Activated CD4-positive, alpha-beta memory T cell treated with anti-CD3 and anti-CD28 coated beads for 36 hours (primary cell): Measurements from ENCODE around the gene MBD6. TPM values are rescaled to one million over a fixed set of nuclear protein-coding genes. Genes with fewer than 3 reads are reported as not detected.
"Not testable (repeated sequence)": the region's sequence is repeated elsewhere in the genome, so short reads cannot be mapped to it uniquely, and the experiment has no call there.

ENCODE experiments used
- CTCF ChIA-PET: fragments of 350-600 bp; sonication (Branson Sonifier 250); formaldehyde crosslinking; loops from one replicate; lab custom pipeline; 2021; ENCODE audit warnings: antibody characterized with exemption, inconsistent platforms; lab: Charles Lee
- POLR2A ChIA-PET: fragments of 350-600 bp; sonication (Branson Sonifier 250); formaldehyde crosslinking; loops from one replicate; lab custom pipeline; 2021; ENCODE audit warnings: antibody characterized with exemption; lab: Charles Lee
- DNase-seq: peaks from one replicate; pipeline ENCODE4 v3.0.0-alpha.2; 2020
- H3K27ac Mint-ChIP-seq: one replicate; pipeline ENCODE4 v1.8.0; 2021; ENCODE audit warnings: mixed read lengths
- H3K27me3 Mint-ChIP-seq: one replicate; pipeline ENCODE4 v1.8.0; 2021; ENCODE audit warnings: mixed read lengths
- H3K36me3 Mint-ChIP-seq: one replicate; pipeline ENCODE4 v1.8.0; 2021; ENCODE audit warnings: mixed read lengths
- H3K4me1 Mint-ChIP-seq: one replicate; pipeline ENCODE4 v1.8.0; 2021; ENCODE audit warnings: low read depth, mixed read lengths
- H3K4me3 Mint-ChIP-seq: one replicate; pipeline ENCODE4 v1.8.0; 2021; ENCODE audit warnings: mild to moderate bottlenecking, mixed read lengths
- H3K9me3 Mint-ChIP-seq: one replicate; pipeline ENCODE4 v1.8.0; 2021; ENCODE audit warnings: mixed read lengths
- intact Hi-C: fragments of 100-400 bp; cut with micrococcal nuclease; formaldehyde crosslinking; loops from one replicate; pipeline ENCODE4 v1.15.1; 2023
- total RNA-seq, 2 experiments: library from RNA; stranded (reverse); gene quantifications; one replicate each; pipeline ENCODE4 v1.2.3, GENCODE V29; 2021

MBD6 gene
- total RNA-seq, 2 experiments from 2014 or later = 43.5 to 48.2 TPM

DNA sequence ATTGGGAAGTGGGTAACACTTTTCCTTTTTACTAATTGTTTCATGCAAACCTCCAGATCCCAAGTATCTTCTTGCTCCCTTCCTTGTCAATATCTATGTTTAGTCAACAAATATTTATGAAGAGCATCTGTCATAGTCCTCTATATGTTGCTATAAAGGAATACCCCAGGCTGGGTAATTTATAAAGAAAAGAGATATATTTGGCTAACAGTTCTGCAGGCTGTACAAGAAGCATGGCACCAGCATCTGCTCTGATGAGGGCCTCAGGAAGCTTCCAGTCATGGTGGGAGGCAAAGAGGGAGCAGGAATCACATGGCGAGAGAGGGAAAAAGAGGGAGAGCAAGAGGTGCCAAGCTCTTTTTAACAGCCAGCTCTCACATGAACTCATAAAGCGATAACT lies 31.8 kb downstream of the MBD6 start:
- H3K4me3 Mint-ChIP-seq = no peak overlapping the region
- H3K4me1 Mint-ChIP-seq = peaks cover 8% of the 10 kb centered on the region
- no peak for DNase-seq
- ChIA-PET POLR2A (no interaction called here), CTCF (interaction anchor here (1.4 kb wide), 2 partner anchors 8 to 29 kb away, joined by 3 to 6 read pairs; no protein-coding TSS in a partner anchor)
- no peaks in the 10 kb centered on the region for H3K9me3 Mint-ChIP-seq
- peaks cover 6% of the 10 kb centered on the region for H3K27me3 Mint-ChIP-seq
- no peaks in the 10 kb centered on the region for H3K36me3 Mint-ChIP-seq
- H3K27ac Mint-ChIP-seq = no peak overlapping the region
- intact Hi-C loops = no loop called here

DNA sequence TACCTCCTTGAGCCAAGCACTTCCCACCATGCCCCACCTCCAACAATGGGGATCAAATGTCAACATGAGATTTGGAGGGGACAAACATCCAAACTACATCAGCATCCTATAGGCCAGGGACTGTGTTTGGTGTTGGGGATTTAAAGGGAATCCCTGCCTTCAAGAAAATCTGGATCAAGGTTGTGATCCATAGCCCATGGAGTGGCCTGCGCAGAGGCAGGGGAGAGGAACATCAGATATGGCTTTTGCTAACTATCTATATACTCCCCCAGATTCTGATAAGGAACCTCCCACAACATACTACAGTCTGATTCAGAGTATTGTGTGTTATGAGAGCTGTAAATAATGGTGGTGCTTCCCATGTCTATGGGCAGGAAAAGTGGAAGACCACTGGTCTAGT lies 32.3 kb downstream of the MBD6 start:
- ChIA-PET CTCF (interaction anchor here (1.4 kb wide), 2 partner anchors 9 to 29 kb away, joined by 3 to 6 read pairs; no protein-coding TSS in a partner anchor), POLR2A (no interaction called here)
- Mint-ChIP-seq H3K27me3 (peaks cover 6% of the 10 kb centered on the region), H3K27ac (no peak overlapping the region), H3K4me1 (peaks cover 7% of the 10 kb centered on the region), H3K9me3 (no peaks in the 10 kb centered on the region), H3K36me3 (no peaks in the 10 kb centered on the region), H3K4me3 (no peak overlapping the region)
- DNase-seq = no peak
- intact Hi-C loops = no loop called here

DNA sequence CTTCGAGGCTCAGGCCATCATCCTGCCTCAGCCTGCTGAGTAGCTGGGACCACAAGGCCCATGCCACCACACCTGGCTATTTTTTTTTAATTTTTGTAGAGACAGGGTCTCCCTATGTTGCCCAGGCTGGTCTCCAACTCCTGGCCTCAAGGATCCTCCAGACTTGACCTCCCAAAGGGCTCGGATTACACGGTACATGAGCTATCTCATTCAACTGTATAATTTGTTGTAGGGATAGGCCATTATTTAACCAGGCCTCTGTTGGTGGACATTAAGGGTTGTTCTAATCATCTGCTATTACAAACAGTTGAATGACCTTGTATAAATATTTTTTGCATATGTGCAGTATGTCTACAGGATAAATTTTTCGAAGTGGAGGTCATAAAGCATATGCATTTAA lies 36.2 kb downstream of the MBD6 start:
- Mint-ChIP-seq H3K4me1 (no peaks in the 10 kb centered on the region), H3K27me3 (peaks cover under 1% of the 10 kb centered on the region), H3K27ac (no peak overlapping the region), H3K9me3 (no peaks in the 10 kb centered on the region), H3K4me3 (no peak overlapping the region), H3K36me3 (no peaks in the 10 kb centered on the region)
- intact Hi-C loops = no loop called here
- ChIA-PET POLR2A (no interaction called here), CTCF (no interaction called here)
- no peak for DNase-seq

- no peak overlapping the region for H3K4me3 Mint-ChIP-seq
- H3K27me3 Mint-ChIP-seq = no peaks in the 10 kb centered on the region
- H3K27ac Mint-ChIP-seq = no peak overlapping the region
- no peaks in the 10 kb centered on the region for H3K36me3 Mint-ChIP-seq
- ChIA-PET CTCF (no interaction called here), POLR2A (no interaction called here)
- intact Hi-C loops = no loop called here
- no peak for DNase-seq
- no peaks in the 10 kb centered on the region for H3K4me1 Mint-ChIP-seq
- no peaks in the 10 kb centered on the region for H3K9me3 Mint-ChIP-seq
Measured at GRCh38 chr12:57560516-57560915, 37.9 kb downstream of the MBD6 start.

DNA sequence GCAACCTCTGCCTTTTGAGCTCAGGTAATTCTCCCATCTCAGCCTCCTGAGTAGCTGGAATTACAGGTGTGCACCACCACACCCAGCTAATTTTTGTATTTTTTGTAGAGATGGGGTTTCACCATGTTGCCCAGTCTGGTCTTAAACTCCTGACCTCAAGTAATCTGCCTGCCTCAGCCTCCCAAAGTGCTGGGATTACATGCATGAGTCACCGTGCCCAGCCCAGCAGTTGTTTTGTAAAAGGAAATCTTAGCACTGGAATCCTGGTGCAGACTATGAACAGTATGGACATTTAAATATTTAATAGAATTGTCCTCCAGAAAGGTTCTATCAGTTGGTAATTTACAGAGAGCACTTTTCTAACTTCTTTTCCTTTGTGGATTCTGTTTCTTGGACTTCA lies 38.5 kb downstream of the MBD6 start:
- H3K9me3 Mint-ChIP-seq, DNase-seq, H3K27me3 Mint-ChIP-seq, H3K4me3 Mint-ChIP-seq, intact Hi-C loops, H3K27ac Mint-ChIP-seq, POLR2A ChIA-PET, H3K4me1 Mint-ChIP-seq, H3K36me3 Mint-ChIP-seq: not testable (repeated sequence)
- CTCF ChIA-PET = interaction anchor here (3.3 kb wide), 1 partner anchor 21 kb away, joined by 14 read pairs; no protein-coding TSS in a partner anchor

GRCh38 chr12:57563358-57563757 lies 40.7 kb downstream of the MBD6 start:
- Mint-ChIP-seq H3K36me3 (no peaks in the 10 kb centered on the region), H3K4me3 (no peak overlapping the region), H3K4me1 (no peaks in the 10 kb centered on the region), H3K27me3 (no peaks in the 10 kb centered on the region), H3K9me3 (no peaks in the 10 kb centered on the region), H3K27ac (no peak overlapping the region)
- POLR2A ChIA-PET = no interaction called here
- no peak for DNase-seq
- CTCF ChIA-PET = interaction anchor here (3.3 kb wide), 1 partner anchor 19 kb away, joined by 14 read pairs; no protein-coding TSS in a partner anchor
- intact Hi-C loops = no loop called here

DNA sequence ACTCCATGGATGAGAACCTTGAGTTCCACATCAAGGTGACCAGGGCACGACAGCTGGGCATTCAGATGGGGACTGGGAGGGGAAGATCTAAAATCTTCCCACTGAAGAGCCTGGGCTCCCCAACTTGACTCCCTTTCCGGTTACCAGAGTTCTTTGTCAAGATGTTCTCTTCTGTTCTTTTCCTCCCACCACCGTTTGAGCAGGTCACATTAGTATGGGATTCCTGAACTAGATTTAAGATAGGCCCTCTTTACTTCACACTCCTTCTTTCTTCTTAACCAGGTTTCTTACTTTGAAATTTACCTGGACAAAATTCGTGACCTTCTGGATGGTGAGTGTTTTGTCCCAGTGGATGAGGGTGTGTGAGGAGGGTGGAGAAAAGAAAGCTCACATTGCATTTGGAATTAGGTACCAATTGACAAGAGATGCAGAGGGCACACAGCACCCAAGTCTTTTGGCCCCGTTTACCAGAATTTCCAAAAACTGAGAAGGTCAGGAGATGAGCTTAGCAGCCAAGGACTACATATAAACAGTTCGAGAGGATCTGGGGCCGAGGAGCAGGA lies 41.6 kb downstream of the MBD6 start:
- intact Hi-C loops = no loop called here
- Mint-ChIP-seq H3K36me3 (no peaks in the 10 kb centered on the region), H3K9me3 (no peaks in the 10 kb centered on the region), H3K4me3 (no peak overlapping the region), H3K27me3 (no peaks in the 10 kb centered on the region), H3K4me1 (no peaks in the 10 kb centered on the region), H3K27ac (no peak overlapping the region)
- DNase-seq = no peak
- ChIA-PET POLR2A (no interaction called here), CTCF (interaction anchor here (3.3 kb wide), 1 partner anchor 18 kb away, joined by 14 read pairs; no protein-coding TSS in a partner anchor)

- POLR2A ChIA-PET = no interaction called here
- no peak for DNase-seq
- Mint-ChIP-seq H3K4me3 (no peak overlapping the region), H3K27ac (no peak overlapping the region), H3K4me1 (no peaks in the 10 kb centered on the region), H3K36me3 (no peaks in the 10 kb centered on the region), H3K9me3 (no peaks in the 10 kb centered on the region), H3K27me3 (no peaks in the 10 kb centered on the region)
- intact Hi-C loops = no loop called here
- CTCF ChIA-PET = interaction anchor here (0.8 kb wide), 1 partner anchor 22 kb away, joined by 3 read pairs; the partner anchor contains the start of gene DCTN2
Measured at GRCh38 chr12:57568838-57569237, 46.2 kb downstream of the MBD6 start.

- Mint-ChIP-seq H3K9me3 (no peaks in the 10 kb centered on the region), H3K27me3 (no peaks in the 10 kb centered on the region), H3K36me3 (no peaks in the 10 kb centered on the region), H3K4me1 (no peaks in the 10 kb centered on the region), H3K4me3 (no peak overlapping the region), H3K27ac (no peak overlapping the region)
- CTCF ChIA-PET = interaction anchor here (0.7 to 1.0 kb wide), 3 partner anchors 14 to 111 kb away, joined by 3 read pairs; partner anchors contain the start of gene DCTN2
- intact Hi-C loops = no loop called here
- POLR2A ChIA-PET = no interaction called here
- no peak for DNase-seq
Measured at GRCh38 chr12:57569858-57570257, 47.2 kb downstream of the MBD6 start.

- H3K36me3 Mint-ChIP-seq, H3K27me3 Mint-ChIP-seq, H3K4me1 Mint-ChIP-seq, H3K27ac Mint-ChIP-seq, H3K9me3 Mint-ChIP-seq, POLR2A ChIA-PET, intact Hi-C loops, H3K4me3 Mint-ChIP-seq, DNase-seq: not testable (repeated sequence)
- CTCF ChIA-PET = interaction anchor here (1.0 kb wide), 2 partner anchors 13 kb away, joined by 3 to 5 read pairs; no protein-coding TSS in a partner anchor
Measured at GRCh38 chr12:57570438-57570837, 47.8 kb downstream of the MBD6 start.

- no peaks in the 10 kb centered on the region for H3K36me3 Mint-ChIP-seq
- intact Hi-C loops = no loop called here
- POLR2A ChIA-PET = no interaction called here
Measured at GRCh38 chr12:57571926-57572762, 49.5 kb downstream of the MBD6 start.

DNA sequence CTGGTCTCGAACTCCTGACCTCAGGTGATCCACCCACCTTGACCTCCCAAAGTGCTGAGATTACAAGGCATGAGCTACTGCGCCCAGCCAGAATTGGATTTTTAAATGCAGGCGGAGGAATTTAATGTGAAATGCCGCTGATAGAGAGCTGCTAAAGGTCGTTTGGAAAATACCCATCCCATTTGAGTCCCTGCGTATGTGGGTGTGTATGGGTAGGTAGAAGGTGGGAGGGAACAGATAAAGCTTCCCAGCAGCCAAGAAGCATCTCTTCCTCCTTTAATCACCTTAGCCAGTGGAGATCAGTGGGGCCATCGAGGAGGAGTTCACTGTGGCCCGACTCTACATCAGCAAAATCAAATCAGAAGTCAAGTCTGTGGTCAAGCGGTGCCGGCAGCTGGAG lies 52.2 kb downstream of the MBD6 start:
- Mint-ChIP-seq H3K36me3 (no peaks in the 10 kb centered on the region), H3K4me1 (no peaks in the 10 kb centered on the region), H3K27ac (no peak overlapping the region), H3K9me3 (no peaks in the 10 kb centered on the region), H3K27me3 (no peaks in the 10 kb centered on the region), H3K4me3 (no peak overlapping the region)
- ChIA-PET POLR2A (no interaction called here), CTCF (interaction anchor here (1.0 to 2.0 kb wide), 4 partner anchors 8 to 55 kb away, joined by 3 to 10 read pairs (median 6); no protein-coding TSS in a partner anchor)
- DNase-seq = no peak
- intact Hi-C loops = no loop called here

More at GRCh38 chr12:57571926-57572762, 49.5 kb downstream of the MBD6 start:
- no peaks in the 10 kb centered on the region for H3K9me3 Mint-ChIP-seq
- no peaks in the 10 kb centered on the region for H3K27me3 Mint-ChIP-seq
- no peak overlapping the region for H3K4me3 Mint-ChIP-seq
- no peak for DNase-seq
- H3K27ac Mint-ChIP-seq = no peak overlapping the region
- CTCF ChIA-PET = interaction anchor here (0.6 to 0.9 kb wide), 2 partner anchors 8 to 335 kb away, joined by 3 read pairs; no protein-coding TSS in a partner anchor
- H3K4me1 Mint-ChIP-seq = no peaks in the 10 kb centered on the region
